Esophagus squamous epithelium (tissue), 4 donors: ENCODE results near the gene DNAJC4.

ENCODE experiments used
- POLR2A ChIP-seq, 4 donors: fragments of 450-650 bp; IDR thresholded peaks; one replicate each; pipeline ENCODE4 v1.6.1; 2017; ENCODE audit warnings: antibody characterized with exemption in 4 of 4, mild to moderate bottlenecking in 4 of 4, moderate library complexity in 3 of 4
- TF ChIP-seq, protein P1 (sequence below), 6 experiments: fragments of 450-650 bp in 4 of 6; fragments of 200-600 bp in 2 of 6; sonication (generic) in 2 of 6; IDR thresholded peaks; one replicate each; pipeline ENCODE4 v1.5.1; 2016 to 2019; ENCODE audit warnings: antibody characterized with exemption in 6 of 6, mild to moderate bottlenecking in 4 of 6, moderate library complexity in 4 of 6

DNA sequence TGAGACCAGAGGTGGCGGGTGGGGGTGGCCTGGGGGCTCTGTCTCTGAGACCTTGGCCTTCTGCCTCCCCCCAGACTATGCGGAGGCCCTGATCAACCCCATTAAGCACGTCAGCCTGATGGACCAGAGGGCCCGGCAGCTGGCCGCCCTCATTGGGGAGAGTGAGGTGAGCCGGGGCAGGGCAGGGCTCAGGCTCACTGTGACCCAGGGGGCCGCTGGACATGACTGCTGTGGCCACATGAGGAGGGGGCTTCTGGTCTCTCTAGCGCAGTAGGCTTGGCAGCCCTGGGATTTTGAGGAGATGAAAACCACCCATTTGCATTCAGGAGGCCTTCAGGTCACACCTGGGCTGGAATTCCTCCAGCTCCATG lies 33.6 kb downstream of the DNAJC4 start:
- TF ChIP-seq, protein P1, sequence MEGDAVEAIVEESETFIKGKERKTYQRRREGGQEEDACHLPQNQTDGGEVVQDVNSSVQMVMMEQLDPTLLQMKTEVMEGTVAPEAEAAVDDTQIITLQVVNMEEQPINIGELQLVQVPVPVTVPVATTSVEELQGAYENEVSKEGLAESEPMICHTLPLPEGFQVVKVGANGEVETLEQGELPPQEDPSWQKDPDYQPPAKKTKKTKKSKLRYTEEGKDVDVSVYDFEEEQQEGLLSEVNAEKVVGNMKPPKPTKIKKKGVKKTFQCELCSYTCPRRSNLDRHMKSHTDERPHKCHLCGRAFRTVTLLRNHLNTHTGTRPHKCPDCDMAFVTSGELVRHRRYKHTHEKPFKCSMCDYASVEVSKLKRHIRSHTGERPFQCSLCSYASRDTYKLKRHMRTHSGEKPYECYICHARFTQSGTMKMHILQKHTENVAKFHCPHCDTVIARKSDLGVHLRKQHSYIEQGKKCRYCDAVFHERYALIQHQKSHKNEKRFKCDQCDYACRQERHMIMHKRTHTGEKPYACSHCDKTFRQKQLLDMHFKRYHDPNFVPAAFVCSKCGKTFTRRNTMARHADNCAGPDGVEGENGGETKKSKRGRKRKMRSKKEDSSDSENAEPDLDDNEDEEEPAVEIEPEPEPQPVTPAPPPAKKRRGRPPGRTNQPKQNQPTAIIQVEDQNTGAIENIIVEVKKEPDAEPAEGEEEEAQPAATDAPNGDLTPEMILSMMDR (IDR thresholded peaks at IDR 0.05) = no peak
- no peak for TF ChIP-seq POLR2A (IDR thresholded peaks at IDR 0.05)
